Right atrium auricular region (tissue), 2 donors: Measurements from ENCODE around the gene TMEM178A. TPM values are rescaled to one million over a fixed set of nuclear protein-coding genes. Genes with fewer than 3 reads are reported as not detected.

Experiments used
- DNase-seq: peaks from one replicate; pipeline ENCODE4 v3.0.0-alpha.2; 2019; ENCODE audit warnings: low spot score
- H3K27ac ChIP-seq, 2 donors: fragments of 200-600 bp; sonication (generic); 1 replicate in 1 of 2; 2 replicates in 1 of 2; pipeline ENCODE4 v1.5.1; 2016 to 2019
- H3K27me3 ChIP-seq, 2 donors: fragments of 200-600 bp; sonication (generic); one replicate each; pipeline versions ENCODE4 v1.5.1 to v1.6.0; 2017 to 2019
- H3K36me3 ChIP-seq: fragments of 200-600 bp; sonication (generic); one replicate; pipeline ENCODE4 v1.5.1; 2016
- H3K4me1 ChIP-seq, 2 donors: fragments of 200-600 bp; sonication (generic); one replicate each; pipeline versions ENCODE4 v1.5.1 to v1.6.0; 2017 to 2019
- H3K4me3 ChIP-seq, 2 donors: fragments of 200-600 bp; sonication (generic); 1 replicate in 1 of 2; 2 replicates in 1 of 2; pipeline ENCODE4 v1.5.1; 2017 to 2019; ENCODE audit warnings: mild to moderate bottlenecking in 1 of 2, moderate library complexity in 1 of 2
- H3K9me3 ChIP-seq, 2 donors: fragments of 200-600 bp; sonication (generic); one replicate each; pipeline ENCODE4 v1.5.1; 2019
- total RNA-seq, 2 donors: library from RNA; depleted of rRNA; stranded (reverse); fragments of >200 nt; gene quantifications; one replicate each; pipeline ENCODE4 v1.1.0, GENCODE V29; 2016
- TF ChIP-seq, protein P1 (sequence below), 2 donors: fragments of 200-600 bp; sonication (generic); IDR thresholded peaks; one replicate each; pipeline ENCODE4 v1.5.1; 2019; ENCODE audit warnings: antibody characterized with exemption in 2 of 2

TMEM178A gene
- total RNA-seq, 2 donors from 2014 or later: 2.9 to 4.3 TPM

DNA sequence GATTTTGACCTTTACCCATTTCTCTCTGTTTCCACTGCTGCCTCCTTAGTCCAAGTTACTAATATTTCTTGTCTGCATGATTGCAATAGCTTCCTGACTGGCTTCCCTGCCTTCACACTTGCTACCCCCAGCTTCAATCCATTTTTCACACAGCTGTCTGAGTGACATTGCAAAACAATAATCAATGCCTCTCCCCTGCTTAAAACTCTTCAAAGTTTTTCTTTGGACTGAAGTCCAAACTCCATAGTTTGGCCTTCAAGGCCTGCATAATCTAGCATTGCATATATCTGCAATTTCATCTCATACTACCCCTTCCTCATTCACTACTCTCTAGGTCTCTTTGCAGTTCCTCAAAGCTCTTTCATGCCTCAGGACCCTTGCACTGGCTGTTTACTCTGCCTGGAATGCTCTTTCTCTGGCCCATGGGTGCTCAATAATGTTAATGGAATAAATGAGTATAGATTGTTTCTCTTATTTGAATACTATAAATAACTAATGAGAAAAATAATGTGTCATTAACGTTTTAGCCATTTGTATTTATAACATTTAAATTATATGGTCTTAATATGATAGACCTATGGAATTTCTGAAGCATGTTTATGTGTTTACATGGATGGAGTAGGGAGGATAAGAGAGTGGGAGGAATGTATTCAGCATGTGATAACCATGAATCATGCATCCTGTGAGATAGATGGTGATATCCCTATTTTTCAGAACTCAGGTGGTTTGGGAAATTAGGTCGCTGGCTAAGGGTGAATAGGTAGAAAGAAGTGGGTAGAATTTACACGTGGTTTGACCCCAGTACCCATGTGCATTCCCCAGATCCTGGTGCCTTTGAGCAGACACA, 5.7 kb upstream of the TMEM178A start:
- Histone ChIP-seq H3K4me1 (no peaks in the 10 kb centered on the region), H3K27me3 (no peaks in the 10 kb centered on the region), H3K36me3 (no peaks in the 10 kb centered on the region), H3K4me3 (no peak overlapping the region), H3K9me3 (peaks cover 0 to 2% of the 10 kb centered on the region in 2 donors), H3K27ac (no peak overlapping the region)
- TF ChIP-seq, protein P1, sequence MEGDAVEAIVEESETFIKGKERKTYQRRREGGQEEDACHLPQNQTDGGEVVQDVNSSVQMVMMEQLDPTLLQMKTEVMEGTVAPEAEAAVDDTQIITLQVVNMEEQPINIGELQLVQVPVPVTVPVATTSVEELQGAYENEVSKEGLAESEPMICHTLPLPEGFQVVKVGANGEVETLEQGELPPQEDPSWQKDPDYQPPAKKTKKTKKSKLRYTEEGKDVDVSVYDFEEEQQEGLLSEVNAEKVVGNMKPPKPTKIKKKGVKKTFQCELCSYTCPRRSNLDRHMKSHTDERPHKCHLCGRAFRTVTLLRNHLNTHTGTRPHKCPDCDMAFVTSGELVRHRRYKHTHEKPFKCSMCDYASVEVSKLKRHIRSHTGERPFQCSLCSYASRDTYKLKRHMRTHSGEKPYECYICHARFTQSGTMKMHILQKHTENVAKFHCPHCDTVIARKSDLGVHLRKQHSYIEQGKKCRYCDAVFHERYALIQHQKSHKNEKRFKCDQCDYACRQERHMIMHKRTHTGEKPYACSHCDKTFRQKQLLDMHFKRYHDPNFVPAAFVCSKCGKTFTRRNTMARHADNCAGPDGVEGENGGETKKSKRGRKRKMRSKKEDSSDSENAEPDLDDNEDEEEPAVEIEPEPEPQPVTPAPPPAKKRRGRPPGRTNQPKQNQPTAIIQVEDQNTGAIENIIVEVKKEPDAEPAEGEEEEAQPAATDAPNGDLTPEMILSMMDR (IDR thresholded peaks at IDR 0.05): no peak
- DNase-seq: no peak

- TF ChIP-seq, protein P1 (IDR thresholded peaks at IDR 0.05): no peak
- Histone ChIP-seq H3K9me3 (no peaks in the 10 kb centered on the region), H3K36me3 (no peaks in the 10 kb centered on the region), H3K27ac (no peak overlapping the region), H3K4me3 (no peak overlapping the region), H3K27me3 (no peaks in the 10 kb centered on the region), H3K4me1 (no peaks in the 10 kb centered on the region)
- DNase-seq: no peak
Observed at GRCh38 chr2:39660612-39661236, 5.0 kb upstream of the TMEM178A start.

DNA sequence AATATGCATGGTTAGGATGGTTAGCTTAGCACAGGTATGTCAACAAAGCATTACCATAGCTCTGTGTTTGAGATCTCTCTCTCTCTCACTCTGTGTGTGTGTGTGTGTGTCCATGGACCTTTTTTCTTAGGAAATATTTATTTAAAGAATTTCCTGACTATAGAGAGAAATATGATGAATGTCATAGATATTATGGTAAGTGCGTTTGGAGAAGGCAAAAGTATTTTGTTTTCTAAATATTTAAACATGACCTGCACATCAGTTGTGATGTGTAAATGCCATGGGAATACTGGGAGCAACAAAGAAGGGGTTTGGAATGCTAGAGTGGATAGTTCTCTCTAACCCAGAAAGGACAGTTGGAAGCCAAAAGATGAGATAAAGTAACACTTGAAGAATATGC, 3.9 kb upstream of the TMEM178A start:
- Histone ChIP-seq H3K9me3 (no peaks in the 10 kb centered on the region), H3K4me1 (peaks cover 0 to 4% of the 10 kb centered on the region in 2 donors), H3K27ac (no peak overlapping the region), H3K36me3 (no peaks in the 10 kb centered on the region), H3K4me3 (no peak overlapping the region), H3K27me3 (no peaks in the 10 kb centered on the region)
- TF ChIP-seq, protein P1 (IDR thresholded peaks at IDR 0.05): no peak
- no peak for DNase-seq

GRCh38 chr2:39663187-39663930, 2.4 kb upstream of the TMEM178A start:
- H3K36me3 ChIP-seq: no peaks in the 10 kb centered on the region
- TF ChIP-seq, protein P1 (IDR thresholded peaks at IDR 0.05): no peak
- H3K4me3 ChIP-seq: no peak overlapping the region
- H3K4me1 ChIP-seq: peaks cover 0 to 7% of the 10 kb centered on the region in 2 donors
- H3K9me3 ChIP-seq: no peaks in the 10 kb centered on the region
- no peaks in the 10 kb centered on the region for H3K27me3 ChIP-seq
- H3K27ac ChIP-seq: no peak overlapping the region
- DNase-seq: no peak

DNA sequence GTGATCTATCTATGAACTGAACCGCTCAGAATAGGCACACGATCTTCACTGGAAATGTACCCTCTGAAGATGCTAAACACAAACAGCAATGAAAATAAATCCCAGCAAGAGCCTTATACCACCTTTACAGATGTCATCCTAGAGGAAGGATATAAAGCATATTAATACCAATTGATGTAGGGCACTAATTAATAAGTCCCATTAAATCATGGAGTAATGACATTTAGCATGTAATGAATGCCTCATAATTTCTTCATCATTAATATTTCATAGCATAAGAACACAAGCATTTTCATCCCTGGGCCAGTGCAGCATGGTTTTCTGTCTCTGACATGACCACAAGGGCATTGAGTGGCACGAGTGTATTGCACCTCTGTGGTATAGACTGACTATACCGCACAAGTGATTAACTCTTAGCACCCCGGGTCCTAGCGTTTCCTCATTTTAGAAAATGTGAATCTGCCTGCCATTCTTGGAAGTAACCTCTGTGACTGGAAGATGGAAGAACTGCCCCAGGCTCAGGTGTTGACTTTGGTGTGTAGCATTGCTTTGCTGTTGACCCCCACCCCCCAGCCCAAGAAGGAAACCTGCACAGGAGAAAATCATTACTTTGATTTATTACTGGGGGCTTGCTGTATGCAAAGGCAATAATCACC, 1.4 kb upstream of the TMEM178A start:
- TF ChIP-seq, protein P1 (IDR thresholded peaks at IDR 0.05): no peak
- H3K27ac ChIP-seq: no peak overlapping the region
- no peak for DNase-seq
- H3K4me1 ChIP-seq: peaks cover 0 to 7% of the 10 kb centered on the region in 2 donors
- no peaks in the 10 kb centered on the region for H3K27me3 ChIP-seq
- no peaks in the 10 kb centered on the region for H3K9me3 ChIP-seq
- H3K4me3 ChIP-seq: no peak overlapping the region
- H3K36me3 ChIP-seq: no peaks in the 10 kb centered on the region
